ENCODE data around the gene PVALEF. TPM values are rescaled to one million over a fixed set of nuclear protein-coding genes. Genes with fewer than 3 reads are reported as not detected.

PVALEF gene
- total and polyA plus RNA-seq, 2 of the 8 experiments (the other 6 are each of a cell fraction or from before 2014, with no cell fraction given): 0.03 TPM; not detected in 1

- no peak overlapping the region for H4K91ac ChIP-seq (replicated peaks; ENCODE audit: insufficient read length, low read length)
- DNase-seq (ENCODE audit: low read depth in 1 of 2, low spot score in 2 of 2): no peak
- H2BK5ac ChIP-seq (ENCODE audit: low read depth, low read length): no peak overlapping the region
- 91% methylated on average over 23 of the region's 23 CpGs; no CpG with 5 or more reads in 1 of the 2 experiments for WGBS, 2 experiments (ENCODE audit: extremely low coverage in 1 of 2, insufficient coverage in 1 of 2, insufficient read length in 1 of 2, insufficient replicate concordance in 2 of 2, low coverage in 1 of 2, low lambda C conversion rate in 2 of 2, missing lambda C conversion rate in 1 of 2)
- H3K36me3 ChIP-seq (ENCODE audit: control insufficient read depth in 2 of 4, insufficient read depth in 4 of 4, low read length in 3 of 4): no peaks in the 10 kb centered on the region
- no peak overlapping the region for H2BK15ac ChIP-seq (ENCODE audit: low read length)
- peaks cover 0 to 11% (median 6%) of the 10 kb centered on the region in 4 experiments; a peak in 3 of 7 replicates for H3K4me1 ChIP-seq (replicated peaks in 1 of 4; ENCODE audit: control insufficient read depth in 3 of 4, insufficient read depth in 4 of 4, low read length in 3 of 4)
- no peak overlapping the region for H2AFZ ChIP-seq (ENCODE audit: low read length)
- H3K79me1 ChIP-seq (ENCODE audit: low read depth, low read length): no peaks in the 10 kb centered on the region
- H2BK120ac ChIP-seq (replicated peaks; ENCODE audit: low read depth, low read length): no peak overlapping the region
- no peak overlapping the region for H3K56ac ChIP-seq (replicated peaks; ENCODE audit: insufficient read length, low read depth, low read length)
- H3K79me2 ChIP-seq (ENCODE audit: control insufficient read depth in 1 of 2, insufficient read depth in 2 of 2, low read length in 2 of 2): no peaks in the 10 kb centered on the region
- H3K4me2 ChIP-seq (ENCODE audit: insufficient read depth in 1 of 2, low read depth in 2 of 2, low read length in 2 of 2): no peak overlapping the region
- CTCF ChIA-PET (ENCODE audit: partially characterized antibody): interaction anchor here (0.7 to 1.6 kb wide), 8 partner anchors 11 to 140 kb away, joined by 3 to 6 read pairs (median 3); no protein-coding TSS in a partner anchor
- peak overlapping the region; percentile 51; the same call in 1 of the 2 replicates for H4K8ac ChIP-seq (ENCODE audit: extremely low read depth, insufficient read depth, low read length)
- no peak overlapping the region for H3K27ac ChIP-seq (ENCODE audit: low read depth, low read length)
- no peak overlapping the region for H3K14ac ChIP-seq (ENCODE audit: insufficient read length)
- H3K9ac ChIP-seq (replicated peaks in 1 of 4; ENCODE audit: extremely low read depth in 1 of 4, low read depth in 3 of 4, low read length in 3 of 4): no peak overlapping the region
- no peak overlapping the region for H3K4ac ChIP-seq (replicated peaks; ENCODE audit: insufficient read length, low read depth, low read length)
- H2BK12ac ChIP-seq (ENCODE audit: low read depth, low read length): no peak overlapping the region
- TF ChIP-seq ZNF274 (IDR thresholded peaks at IDR 0.05; ENCODE audit: borderline replicate concordance, extremely low read depth, low read length): no peak
- no peak for TF ChIP-seq ATF2 (IDR thresholded peaks at IDR 0.05; ENCODE audit: low read length)
- TF ChIP-seq EP300 (IDR thresholded peaks at IDR 0.05; ENCODE audit: borderline replicate concordance in 1 of 2, low read depth in 2 of 2, low read length in 2 of 2): no peak
- FAIRE-seq: no peak
- no peak overlapping the region for H3K18ac ChIP-seq (ENCODE audit: extremely low read depth, low read length)
- H2AK5ac ChIP-seq (ENCODE audit: low read depth, low read length): no peak overlapping the region
- H3K23ac ChIP-seq (ENCODE audit: insufficient read length): no peak overlapping the region
- H3K27me3 ChIP-seq (replicated peaks in 1 of 4; ENCODE audit: control insufficient read depth in 3 of 4, extremely low read depth in 1 of 4, insufficient read depth in 3 of 4, low read length in 3 of 4): no peaks in the 10 kb centered on the region; a peak in 1 of 7 replicates
- POLR2A ChIA-PET (ENCODE audit: partially characterized antibody): interaction anchor here (0.7 kb wide), 1 partner anchor 124 kb away, joined by 3 read pairs; no protein-coding TSS in a partner anchor
- H4K20me1 ChIP-seq (replicated peaks in 1 of 2; ENCODE audit: control insufficient read depth in 1 of 2, insufficient read depth in 2 of 2, low read length in 2 of 2): peaks cover 0 to 3% of the 10 kb centered on the region in 2 experiments
- no peak overlapping the region for H4K5ac ChIP-seq (ENCODE audit: insufficient read length, low read depth, low read length)
- H3K4me3 ChIP-seq (ENCODE audit: extremely low read depth in 1 of 4, insufficient read depth in 2 of 4, low read depth in 3 of 4, low read length in 4 of 4): no peak overlapping the region
- H2BK20ac ChIP-seq (ENCODE audit: low read length): no peak overlapping the region
- H3K23me2 ChIP-seq (ENCODE audit: low read depth, low read length): no peaks in the 10 kb centered on the region
- H3K9me3 ChIP-seq (ENCODE audit: insufficient read depth in 2 of 2, low read depth in 1 of 2, low read length in 1 of 2): no peaks in the 10 kb centered on the region
Measured at GRCh38 chr17:81128774-81129173, 36.5 kb upstream of the PVALEF start.
